Body of pancreas (tissue), 4 donors: ENCODE results near the gene SYNRG. TPM values are rescaled to one million over a fixed set of nuclear protein-coding genes. Genes with fewer than 3 reads are reported as not detected.

Source experiments
- ATAC-seq: fragments of 150-250 bp; one replicate; pipeline ENCODE4 v1.9.1; 2016
- DNase-seq, 4 donors: peaks; one replicate each; pipeline ENCODE4 v3.0.0-alpha.2; 2019
- H3K27ac ChIP-seq, 4 donors: fragments of 200-600 bp; sonication (generic); 1 replicate in 3 of 4; 2 replicates in 1 of 4; pipeline versions ENCODE4 v1.5.1 to v1.6.1; 2016 to 2019; ENCODE audit warnings: mild to moderate bottlenecking in 1 of 4, mixed read lengths in 1 of 4, moderate library complexity in 1 of 4
- H3K27me3 ChIP-seq, 2 donors: fragments of 200-600 bp; sonication (generic); one replicate each; pipeline ENCODE4 v1.6.0; 2016; ENCODE audit warnings: mild to moderate bottlenecking in 1 of 2
- H3K36me3 ChIP-seq, 2 donors: fragments of 200-600 bp; sonication (generic); replicated peaks in 1 of 2; 2 replicates each; pipeline ENCODE4 v1.5.1; 2016; ENCODE audit warnings: low read depth in 2 of 2; ENCODE audit not compliant: insufficient read depth in 1 of 2
- H3K4me1 ChIP-seq: fragments of 200-600 bp; sonication (generic); one replicate; pipeline ENCODE4 v1.6.0; 2016
- H3K4me3 ChIP-seq, 2 donors: fragments of 200-600 bp; sonication (generic); 1 replicate in 1 of 2; 2 replicates in 1 of 2; pipeline ENCODE4 v1.5.1; 2016 to 2019
- H3K9me3 ChIP-seq, 3 donors: fragments of 200-600 bp; sonication (generic); 1 replicate in 2 of 3; 2 replicates in 1 of 3; pipeline ENCODE4 v1.5.1; 2016
- CTCF ChIP-seq, 7 experiments: fragments of 450-650 bp in 4 of 7; fragments of 200-600 bp in 3 of 7; sonication (generic) in 3 of 7; IDR thresholded peaks; one replicate each; pipeline ENCODE4 v1.5.1; 2016 to 2019; ENCODE audit warnings: antibody characterized with exemption in 7 of 7
- POLR2A ChIP-seq, 3 donors: fragments of 450-650 bp; IDR thresholded peaks; one replicate each; pipeline ENCODE4 v1.6.1; 2016; ENCODE audit warnings: antibody characterized with exemption in 3 of 3, mild to moderate bottlenecking in 2 of 3
- WGBS, 2 donors: methylation state at CpG; one replicate each; pipeline ENCODE4 v1.1.5; 2017; 5-methylcytosine and 5-hydroxymethylcytosine counted together
- intact Hi-C: fragments of 100-400 bp; cut with DNase I; formaldehyde crosslinking; loops from one replicate; pipeline ENCODE4 v1.15.1; 2023
- total RNA-seq, 2 donors: library from RNA; depleted of rRNA; stranded (reverse); fragments of >200 nt; gene quantifications; one replicate each; pipeline ENCODE4 v1.1.0, GENCODE V29; 2016

SYNRG gene
- total RNA-seq, 2 donors from 2014 or later, result 14.2 to 21.3 TPM

- WGBS, 2 donors, result 46 to 49% methylated on average over 5 of the region's 5 CpGs
- no peak for ATAC-seq
- no peaks in the 10 kb centered on the region for H3K27me3 ChIP-seq
- TF ChIP-seq POLR2A (IDR thresholded peaks at IDR 0.05) (no peak), CTCF (IDR thresholded peaks at IDR 0.05) (no peak)
- no peak overlapping the region for H3K27ac ChIP-seq
- H3K4me3 ChIP-seq, result no peak overlapping the region
- intact Hi-C loops, result no loop called here
- peaks cover 0 to 3% of the 10 kb centered on the region in 2 donors for H3K36me3 ChIP-seq
- H3K4me1 ChIP-seq, result peaks cover 7% of the 10 kb centered on the region
- H3K9me3 ChIP-seq, result no peaks in the 10 kb centered on the region
- no peak for DNase-seq
These were observed 125.7 kb downstream of the SYNRG start for GRCh38 chr17:37483311-37484039.

DNA sequence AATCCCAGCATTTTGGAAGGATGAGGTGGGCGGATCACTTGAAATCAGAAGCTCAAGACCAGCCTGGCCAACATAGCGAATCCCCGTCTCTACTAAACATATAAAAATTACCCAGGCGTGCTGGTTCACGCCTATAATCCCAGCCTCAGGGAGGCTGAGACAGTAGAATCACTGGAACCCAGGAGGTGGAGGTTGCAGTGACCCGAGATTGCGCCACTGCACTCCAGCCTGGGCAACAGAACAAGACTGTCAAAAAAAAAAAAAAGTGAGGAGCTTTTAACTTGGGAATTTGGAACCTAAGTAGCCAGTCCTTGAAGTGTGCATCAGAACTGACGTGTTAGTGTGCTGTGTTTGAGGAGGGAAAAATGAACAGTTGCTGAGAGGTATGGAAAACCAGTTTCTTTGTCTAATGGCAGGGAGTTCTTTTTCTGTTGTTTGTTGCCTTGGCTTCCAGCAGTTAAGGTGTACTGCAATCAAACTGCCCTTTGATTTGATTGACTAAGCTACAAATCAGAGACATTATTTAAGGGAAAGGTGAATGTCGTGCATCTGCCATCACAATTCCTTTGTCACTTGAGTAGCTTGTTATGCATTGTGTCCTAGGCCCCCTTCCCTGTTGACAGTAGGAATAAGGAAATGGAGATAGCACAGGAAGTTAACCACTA is 128.1 kb downstream of the SYNRG start:
- no peaks in the 10 kb centered on the region for H3K4me1 ChIP-seq
- H3K9me3 ChIP-seq, result no peaks in the 10 kb centered on the region
- no peak overlapping the region for H3K27ac ChIP-seq
- no peak for ATAC-seq
- H3K27me3 ChIP-seq, result no peaks in the 10 kb centered on the region
- H3K4me3 ChIP-seq, result no peak overlapping the region
- 90 to 96% methylated on average over 8 to 9 of the region's 9 CpGs for WGBS, 2 donors
- no peak for TF ChIP-seq CTCF (IDR thresholded peaks at IDR 0.05)
- TF ChIP-seq POLR2A (IDR thresholded peaks at IDR 0.05), result no peak
- intact Hi-C loops, result no loop called here
- H3K36me3 ChIP-seq, result peaks cover 0 to 15% of the 10 kb centered on the region in 2 donors
- no peak for DNase-seq

- Histone ChIP-seq H3K9me3 (no peaks in the 10 kb centered on the region), H3K27me3 (no peaks in the 10 kb centered on the region), H3K27ac (no peak overlapping the region), H3K36me3 (peaks cover 0 to 17% of the 10 kb centered on the region in 2 donors), H3K4me1 (no peaks in the 10 kb centered on the region), H3K4me3 (no peak overlapping the region)
- intact Hi-C loops, result no loop called here
- WGBS, 2 donors, result 92 to 96% methylated on average over 2 of the region's 2 CpGs
- no peak for DNase-seq
- ATAC-seq, result no peak
- TF ChIP-seq CTCF (IDR thresholded peaks at IDR 0.05) (no peak), POLR2A (IDR thresholded peaks at IDR 0.05) (no peak)
These were observed 128.8 kb downstream of the SYNRG start for GRCh38 chr17:37480427-37480826.

- H3K9me3 ChIP-seq, result no peaks in the 10 kb centered on the region
- 91 to 100% methylated on average over 1 of the region's 1 CpG for WGBS, 2 donors
- no peak overlapping the region for H3K4me3 ChIP-seq
- TF ChIP-seq CTCF (IDR thresholded peaks at IDR 0.05), result no peak
- no peak for TF ChIP-seq POLR2A (IDR thresholded peaks at IDR 0.05)
- DNase-seq (no peak), ATAC-seq (no peak)
- no peak overlapping the region for H3K27ac ChIP-seq
- intact Hi-C loops, result no loop called here
- H3K36me3 ChIP-seq, result peaks cover 0 to 28% of the 10 kb centered on the region in 2 donors
- H3K27me3 ChIP-seq, result no peaks in the 10 kb centered on the region
- no peaks in the 10 kb centered on the region for H3K4me1 ChIP-seq
These were observed 130.2 kb downstream of the SYNRG start for GRCh38 chr17:37479025-37479424.
